Activated CD8-positive, alpha-beta T cell treated with anti-CD3 and anti-CD28 coated beads, Interleukin-2, amount 10 ng/mL, durations not matched to agents 7 days and 5 days (primary cell): ENCODE results near the gene VIPAS39. TPM values are rescaled to one million over a fixed set of nuclear protein-coding genes. Genes with fewer than 3 reads are reported as not detected.

Experiments
- ATAC-seq: fragments of 150-1000 bp; cut with Tn5 transposase; one replicate; pipeline ENCODE4 v1.10.0; 2021; ENCODE audit warnings: moderate library complexity
- CTCF ChIA-PET: fragments of 350-600 bp; sonication (Branson Sonifier 250); formaldehyde crosslinking; loops from one replicate; lab custom pipeline; 2021; ENCODE audit warnings: antibody characterized with exemption; lab: Charles Lee
- POLR2A ChIA-PET: fragments of 350-600 bp; sonication (Branson Sonifier 250); formaldehyde crosslinking; loops from one replicate; lab custom pipeline; 2021; ENCODE audit warnings: antibody characterized with exemption; lab: Charles Lee
- DNase-seq: peaks from one replicate; pipeline ENCODE4 v3.0.0-alpha.2; 2020
- H3K27ac Mint-ChIP-seq: one replicate; pipeline ENCODE4 v1.8.0; 2021; ENCODE audit warnings: mild to moderate bottlenecking, mixed read lengths
- H3K27me3 Mint-ChIP-seq: one replicate; pipeline ENCODE4 v1.8.0; 2021; ENCODE audit warnings: low read depth, mixed read lengths
- H3K36me3 Mint-ChIP-seq: one replicate; pipeline ENCODE4 v1.8.0; 2021; ENCODE audit warnings: low read depth, mixed read lengths
- H3K4me1 Mint-ChIP-seq: one replicate; pipeline ENCODE4 v1.8.0; 2021; ENCODE audit warnings: low read depth, mixed read lengths
- H3K4me3 Mint-ChIP-seq: one replicate; pipeline ENCODE4 v1.8.0; 2021; ENCODE audit warnings: mild to moderate bottlenecking, mixed read lengths
- H3K9me3 Mint-ChIP-seq: one replicate; pipeline ENCODE4 v1.8.0; 2022; ENCODE audit warnings: mixed read lengths; ENCODE audit not compliant: insufficient read depth
- total RNA-seq, 2 experiments: library from RNA; stranded (reverse); gene quantifications; one replicate each; pipeline ENCODE4 v1.2.3, GENCODE V29; 2021

The VIPAS39 gene
- total RNA-seq, 2 experiments from 2014 or later: 18.4 to 19.3 TPM

- Mint-ChIP-seq H3K27me3 (no peaks in the 10 kb centered on the region), H3K4me1 (no peaks in the 10 kb centered on the region), H3K36me3 (peaks cover 51% of the 10 kb centered on the region), H3K9me3 (no peaks in the 10 kb centered on the region), H3K27ac (no peak overlapping the region), H3K4me3 (no peak overlapping the region)
- ChIA-PET CTCF (interaction anchor here (1.5 kb wide), 1 partner anchor 9 kb away, joined by 5 read pairs; no protein-coding TSS in a partner anchor), POLR2A (no interaction called here)
- no peak for ATAC-seq
- no peak for DNase-seq
These were observed 10.4 kb upstream of the VIPAS39 start for GRCh38 chr14:77467801-77468200.

- no peak for ATAC-seq
- peak; percentile 79 for DNase-seq
- no peaks in the 10 kb centered on the region for H3K9me3 Mint-ChIP-seq
- H3K27ac Mint-ChIP-seq: peak overlapping the region; percentile 100
- ChIA-PET CTCF (interaction anchor here (0.6 to 3.6 kb wide), 43 partner anchors 8 to 529 kb away, joined by 3 to 48 read pairs (median 3); partner anchors contain the start of genes ADCK1, ALKBH1, SAMD15 and SLIRP), POLR2A (interaction anchor here (0.6 to 1.4 kb wide), 4 partner anchors 19 to 301 kb away, joined by 3 to 5 read pairs (median 3); partner anchors contain the start of genes SAMD15 and TMED8)
- H3K4me1 Mint-ChIP-seq: peaks cover 26% of the 10 kb centered on the region
- H3K36me3 Mint-ChIP-seq: peaks cover 43% of the 10 kb centered on the region
- peak overlapping the region; percentile 100 for H3K4me3 Mint-ChIP-seq
- no peaks in the 10 kb centered on the region for H3K27me3 Mint-ChIP-seq
These were observed 1.8 kb upstream of the VIPAS39 start for GRCh38 chr14:77459072-77459723.

- ATAC-seq (peak; percentile 37), DNase-seq (peak; percentile 62)
- no peaks in the 10 kb centered on the region for H3K27me3 Mint-ChIP-seq
- H3K9me3 Mint-ChIP-seq: no peaks in the 10 kb centered on the region
- H3K27ac Mint-ChIP-seq: peak overlapping the region; percentile 100
- peaks cover 39% of the 10 kb centered on the region for H3K36me3 Mint-ChIP-seq
- ChIA-PET POLR2A (interaction anchor here (0.5 to 1.4 kb wide), 5 partner anchors 19 to 250 kb away, joined by 3 to 5 read pairs (median 4); partner anchors contain the start of genes ALKBH1, SAMD15, SLIRP and TMED8), CTCF (interaction anchor here (0.6 to 3.6 kb wide), 30 partner anchors 9 to 529 kb away, joined by 3 to 48 read pairs (median 5); partner anchors contain the start of genes ALKBH1, SAMD15, SLIRP and SNW1)
- H3K4me3 Mint-ChIP-seq: peak overlapping the region; percentile 100
- peaks cover 26% of the 10 kb centered on the region for H3K4me1 Mint-ChIP-seq
These were observed 999 bp upstream of the VIPAS39 start for GRCh38 chr14:77458249-77458950.

- ATAC-seq (no peak), DNase-seq (no peak)
- peaks cover 26% of the 10 kb centered on the region for H3K4me1 Mint-ChIP-seq
- peak overlapping the region; percentile 100 for H3K27ac Mint-ChIP-seq
- H3K27me3 Mint-ChIP-seq: no peaks in the 10 kb centered on the region
- H3K9me3 Mint-ChIP-seq: no peaks in the 10 kb centered on the region
- H3K4me3 Mint-ChIP-seq: peak overlapping the region; percentile 100
- CTCF ChIA-PET: interaction anchor here (0.6 to 3.6 kb wide), 5 partner anchors 89 to 305 kb away, joined by 3 to 12 read pairs (median 3); no protein-coding TSS in a partner anchor
- POLR2A ChIA-PET: interaction anchor here (0.6 to 0.9 kb wide), 2 partner anchors 80 to 251 kb away, joined by 3 to 4 read pairs; partner anchors contain the start of genes SAMD15, SLIRP and TMED8
- H3K36me3 Mint-ChIP-seq: peaks cover 38% of the 10 kb centered on the region
These were observed 283 bp downstream of the VIPAS39 start for GRCh38 chr14:77457115-77457521.

- no peaks in the 10 kb centered on the region for H3K27me3 Mint-ChIP-seq
- CTCF ChIA-PET: interaction anchor here (1.0 to 3.6 kb wide), 2 partner anchors 79 to 90 kb away, joined by 3 to 12 read pairs; partner anchors contain the start of genes SAMD15 and TMED8
- H3K9me3 Mint-ChIP-seq: no peaks in the 10 kb centered on the region
- POLR2A ChIA-PET: no interaction called here
- ATAC-seq (no peak), DNase-seq (no peak)
- no peak overlapping the region for H3K27ac Mint-ChIP-seq
- H3K4me1 Mint-ChIP-seq: peaks cover 26% of the 10 kb centered on the region
- peak overlapping the region; percentile 100 for H3K4me3 Mint-ChIP-seq
- H3K36me3 Mint-ChIP-seq: peaks cover 37% of the 10 kb centered on the region
These were observed 1.3 kb downstream of the VIPAS39 start for GRCh38 chr14:77455966-77456640.

- Mint-ChIP-seq H3K9me3 (no peaks in the 10 kb centered on the region), H3K27ac (no peak overlapping the region), H3K36me3 (peaks cover 38% of the 10 kb centered on the region), H3K4me3 (no peak overlapping the region), H3K4me1 (no peaks in the 10 kb centered on the region), H3K27me3 (no peaks in the 10 kb centered on the region)
- no peak for DNase-seq
- no peak for ATAC-seq
- ChIA-PET POLR2A (no interaction called here), CTCF (interaction anchor here (0.8 kb wide), 1 partner anchor 9 kb away, joined by 4 read pairs; no protein-coding TSS in a partner anchor)
These were observed 15.2 kb downstream of the VIPAS39 start for GRCh38 chr14:77442196-77442595.

GRCh38 chr14:77439861-77440260 lies 17.5 kb downstream of the VIPAS39 start:
- DNase-seq (no peak), ATAC-seq (no peak)
- Mint-ChIP-seq H3K27me3 (no peaks in the 10 kb centered on the region), H3K36me3 (peaks cover 42% of the 10 kb centered on the region), H3K9me3 (no peaks in the 10 kb centered on the region), H3K4me1 (no peaks in the 10 kb centered on the region), H3K27ac (no peak overlapping the region), H3K4me3 (no peak overlapping the region)
- CTCF ChIA-PET: interaction anchor here (1.5 kb wide), 1 partner anchor 19 kb away, joined by 3 read pairs; no protein-coding TSS in a partner anchor
- POLR2A ChIA-PET: interaction anchor here (1.2 kb wide), 1 partner anchor 19 kb away, joined by 3 read pairs; no protein-coding TSS in a partner anchor

- ATAC-seq (no peak), DNase-seq (no peak)
- ChIA-PET CTCF (interaction anchor here (1.5 kb wide), 1 partner anchor 20 kb away, joined by 3 read pairs; no protein-coding TSS in a partner anchor), POLR2A (no interaction called here)
- no peaks in the 10 kb centered on the region for H3K9me3 Mint-ChIP-seq
- H3K4me1 Mint-ChIP-seq: no peaks in the 10 kb centered on the region
- no peak overlapping the region for H3K4me3 Mint-ChIP-seq
- H3K27ac Mint-ChIP-seq: no peak overlapping the region
- H3K36me3 Mint-ChIP-seq: peaks cover 51% of the 10 kb centered on the region
- H3K27me3 Mint-ChIP-seq: no peaks in the 10 kb centered on the region
These were observed 18.8 kb downstream of the VIPAS39 start for GRCh38 chr14:77438596-77438995.

- H3K27ac Mint-ChIP-seq: no peak overlapping the region
- H3K4me1 Mint-ChIP-seq: no peaks in the 10 kb centered on the region
- no peak overlapping the region for H3K4me3 Mint-ChIP-seq
- ATAC-seq (no peak), DNase-seq (no peak)
- peaks cover 37% of the 10 kb centered on the region for H3K36me3 Mint-ChIP-seq
- ChIA-PET CTCF (no interaction called here), POLR2A (interaction anchor here (0.7 kb wide), 1 partner anchor 114 kb away, joined by 3 read pairs; no protein-coding TSS in a partner anchor)
- H3K27me3 Mint-ChIP-seq: no peaks in the 10 kb centered on the region
- no peaks in the 10 kb centered on the region for H3K9me3 Mint-ChIP-seq
These were observed 21.4 kb downstream of the VIPAS39 start for GRCh38 chr14:77436042-77436441.

GRCh38 chr14:77426396-77426795 lies 31.0 kb downstream of the VIPAS39 start:
- no peaks in the 10 kb centered on the region for H3K9me3 Mint-ChIP-seq
- H3K36me3 Mint-ChIP-seq: peaks cover 67% of the 10 kb centered on the region
- DNase-seq: no peak
- ChIA-PET POLR2A (no interaction called here), CTCF (no interaction called here)
- no peak overlapping the region for H3K4me3 Mint-ChIP-seq
- no peak overlapping the region for H3K27ac Mint-ChIP-seq
- H3K27me3 Mint-ChIP-seq: no peaks in the 10 kb centered on the region
- no peak for ATAC-seq
- H3K4me1 Mint-ChIP-seq: no peaks in the 10 kb centered on the region

GRCh38 chr14:77424862-77425261 lies 32.5 kb downstream of the VIPAS39 start:
- no peaks in the 10 kb centered on the region for H3K4me1 Mint-ChIP-seq
- H3K27ac Mint-ChIP-seq: no peak overlapping the region
- DNase-seq (no peak), ATAC-seq (no peak)
- CTCF ChIA-PET: no interaction called here
- H3K9me3 Mint-ChIP-seq: peaks cover 3% of the 10 kb centered on the region
- POLR2A ChIA-PET: no interaction called here
- no peak overlapping the region for H3K4me3 Mint-ChIP-seq
- H3K36me3 Mint-ChIP-seq: peaks cover 68% of the 10 kb centered on the region
- no peaks in the 10 kb centered on the region for H3K27me3 Mint-ChIP-seq
